CD4-positive, alpha-beta T cell (primary cell): ENCODE measurements around the gene PLD4. TPM values are rescaled to one million over a fixed set of nuclear protein-coding genes. Genes with fewer than 3 reads are reported as not detected.

Experiments
- ATAC-seq: fragments of 200-7000 bp; cut with Tn5 transposase; one replicate; pipeline ENCODE4 v1.10.0; 2022; ENCODE audit warnings: mild to moderate bottlenecking; ENCODE audit not compliant: poor library complexity
- CTCF ChIA-PET: fragments of 350-600 bp; sonication (Branson Sonifier 250); formaldehyde crosslinking; loops from one replicate; lab custom pipeline; 2021; ENCODE audit warnings: antibody characterized with exemption, inconsistent platforms; lab: Charles Lee
- POLR2A ChIA-PET: fragments of 350-600 bp; sonication (Branson Sonifier 250); formaldehyde crosslinking; loops from one replicate; lab custom pipeline; 2021; ENCODE audit warnings: antibody characterized with exemption, inconsistent platforms; lab: Charles Lee
- DNase-seq, 14 experiments: peaks; one replicate each; pipeline ENCODE4 v3.0.0-alpha.2; 2013 to 2020; ENCODE audit warnings: mixed read lengths in 2 of 14
- H3K27ac ChIP-seq, 2 donors: one replicate each; pipeline versions ENCODE4 v1.5.1 to v1.7.0; 2013; ENCODE audit warnings: low read length in 2 of 2, low read depth in 1 of 2, mild to moderate bottlenecking in 1 of 2
- H3K27me3 ChIP-seq, 2 experiments: 1 replicate in 1 of 2; 2 replicates in 1 of 2; pipeline versions ENCODE4 v1.6.1 to v1.7.0; 2013; ENCODE audit warnings: low read length in 2 of 2, control low read depth in 1 of 2, mild to moderate bottlenecking in 1 of 2, moderate library complexity in 1 of 2; ENCODE audit not compliant: insufficient read depth in 2 of 2, control insufficient read depth in 1 of 2
- H3K36me3 ChIP-seq: one replicate; pipeline ENCODE4 v1.6.1; 2013; ENCODE audit warnings: low read length, control low read depth; ENCODE audit not compliant: insufficient read depth
- H3K4me1 ChIP-seq: one replicate; pipeline ENCODE4 v1.6.1; 2013; ENCODE audit warnings: low read length, control low read depth; ENCODE audit not compliant: insufficient read depth
- H3K4me3 ChIP-seq: one replicate; pipeline ENCODE4 v1.5.1; 2013; ENCODE audit warnings: mild to moderate bottlenecking, low read length, moderate library complexity
- H3K9me3 ChIP-seq, 2 experiments: 1 replicate in 1 of 2; 2 replicates in 1 of 2; pipeline versions ENCODE4 v1.6.1 to v1.7.0; 2013; ENCODE audit warnings: low read length in 2 of 2, mild to moderate bottlenecking in 2 of 2, control low read depth in 1 of 2, moderate library complexity in 1 of 2; ENCODE audit not compliant: control insufficient read depth in 1 of 2, insufficient read depth in 1 of 2
- H3K27ac Mint-ChIP-seq: one replicate; pipeline ENCODE4 v1.8.0; 2020; ENCODE audit warnings: mixed read lengths
- H3K27me3 Mint-ChIP-seq: one replicate; pipeline ENCODE4 v1.8.0; 2021; ENCODE audit warnings: mixed read lengths
- H3K36me3 Mint-ChIP-seq: one replicate; pipeline ENCODE4 v1.8.0; 2021; ENCODE audit warnings: low read depth, mixed read lengths
- H3K4me1 Mint-ChIP-seq: one replicate; pipeline ENCODE4 v1.8.0; 2021; ENCODE audit warnings: low read depth, mixed read lengths
- H3K4me3 Mint-ChIP-seq: one replicate; pipeline ENCODE4 v1.8.0; 2020; ENCODE audit warnings: mild to moderate bottlenecking, mixed read lengths
- H3K9me3 Mint-ChIP-seq: one replicate; pipeline ENCODE4 v1.8.0; 2020; ENCODE audit warnings: mixed read lengths
- intact Hi-C, 2 experiments: fragments of 100-400 bp; cut with DNase I in 1 of 2; cut with micrococcal nuclease in 1 of 2; formaldehyde crosslinking; loops; one replicate each; pipeline versions ENCODE4 v1.15.1 to v1.9.0; 2023 to 2025; cut with DNase I, micrococcal nuclease
- total RNA-seq, 174 experiments: library from RNA in 2 of 174; stranded (reverse) in 2 of 174; gene quantifications; one replicate each; pipeline ENCODE4 v1.2.3 and lab custom pipeline; 2021 to 2026
- TF ChIP-seq, protein P1 (sequence below): fragments of 200-600 bp; IDR thresholded peaks from one replicate; pipeline ENCODE4 v1.8.0; 2022; ENCODE audit warnings: antibody characterized with exemption, mild to moderate bottlenecking

Gene PLD4
- total RNA-seq, 2 experiments from 2014 or later: 1.6 to 2.1 TPM

- no peaks in the 10 kb centered on the region for H3K27me3 Mint-ChIP-seq
- H3K36me3 Mint-ChIP-seq: no peaks in the 10 kb centered on the region
- peaks cover 4% of the 10 kb centered on the region for H3K4me1 Mint-ChIP-seq
- TF ChIP-seq, protein P1, sequence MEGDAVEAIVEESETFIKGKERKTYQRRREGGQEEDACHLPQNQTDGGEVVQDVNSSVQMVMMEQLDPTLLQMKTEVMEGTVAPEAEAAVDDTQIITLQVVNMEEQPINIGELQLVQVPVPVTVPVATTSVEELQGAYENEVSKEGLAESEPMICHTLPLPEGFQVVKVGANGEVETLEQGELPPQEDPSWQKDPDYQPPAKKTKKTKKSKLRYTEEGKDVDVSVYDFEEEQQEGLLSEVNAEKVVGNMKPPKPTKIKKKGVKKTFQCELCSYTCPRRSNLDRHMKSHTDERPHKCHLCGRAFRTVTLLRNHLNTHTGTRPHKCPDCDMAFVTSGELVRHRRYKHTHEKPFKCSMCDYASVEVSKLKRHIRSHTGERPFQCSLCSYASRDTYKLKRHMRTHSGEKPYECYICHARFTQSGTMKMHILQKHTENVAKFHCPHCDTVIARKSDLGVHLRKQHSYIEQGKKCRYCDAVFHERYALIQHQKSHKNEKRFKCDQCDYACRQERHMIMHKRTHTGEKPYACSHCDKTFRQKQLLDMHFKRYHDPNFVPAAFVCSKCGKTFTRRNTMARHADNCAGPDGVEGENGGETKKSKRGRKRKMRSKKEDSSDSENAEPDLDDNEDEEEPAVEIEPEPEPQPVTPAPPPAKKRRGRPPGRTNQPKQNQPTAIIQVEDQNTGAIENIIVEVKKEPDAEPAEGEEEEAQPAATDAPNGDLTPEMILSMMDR: no peak
- DNase-seq: peak in 1 of 14 experiments; percentile 26
- no peaks in the 10 kb centered on the region for H3K27me3 ChIP-seq
- H3K27ac Mint-ChIP-seq: no peak overlapping the region
- no peak overlapping the region for H3K4me3 Mint-ChIP-seq
- no peaks in the 10 kb centered on the region for H3K4me1 ChIP-seq
- intact Hi-C loops: loop anchor here in 1 of 2 experiments (2.0 kb wide), 1 partner anchor 457 kb away; no protein-coding TSS in a partner anchor
- no peaks in the 10 kb centered on the region for H3K9me3 ChIP-seq
- CTCF ChIA-PET: no interaction called here
- ATAC-seq: no peak
- POLR2A ChIA-PET: no interaction called here
- H3K27ac ChIP-seq: no peak overlapping the region
- H3K4me3 ChIP-seq: no peak overlapping the region
- H3K9me3 Mint-ChIP-seq: no peaks in the 10 kb centered on the region
- H3K36me3 ChIP-seq: no peaks in the 10 kb centered on the region
Observed at GRCh38 chr14:104895786-104896661, 28.7 kb upstream of the PLD4 start.

DNA sequence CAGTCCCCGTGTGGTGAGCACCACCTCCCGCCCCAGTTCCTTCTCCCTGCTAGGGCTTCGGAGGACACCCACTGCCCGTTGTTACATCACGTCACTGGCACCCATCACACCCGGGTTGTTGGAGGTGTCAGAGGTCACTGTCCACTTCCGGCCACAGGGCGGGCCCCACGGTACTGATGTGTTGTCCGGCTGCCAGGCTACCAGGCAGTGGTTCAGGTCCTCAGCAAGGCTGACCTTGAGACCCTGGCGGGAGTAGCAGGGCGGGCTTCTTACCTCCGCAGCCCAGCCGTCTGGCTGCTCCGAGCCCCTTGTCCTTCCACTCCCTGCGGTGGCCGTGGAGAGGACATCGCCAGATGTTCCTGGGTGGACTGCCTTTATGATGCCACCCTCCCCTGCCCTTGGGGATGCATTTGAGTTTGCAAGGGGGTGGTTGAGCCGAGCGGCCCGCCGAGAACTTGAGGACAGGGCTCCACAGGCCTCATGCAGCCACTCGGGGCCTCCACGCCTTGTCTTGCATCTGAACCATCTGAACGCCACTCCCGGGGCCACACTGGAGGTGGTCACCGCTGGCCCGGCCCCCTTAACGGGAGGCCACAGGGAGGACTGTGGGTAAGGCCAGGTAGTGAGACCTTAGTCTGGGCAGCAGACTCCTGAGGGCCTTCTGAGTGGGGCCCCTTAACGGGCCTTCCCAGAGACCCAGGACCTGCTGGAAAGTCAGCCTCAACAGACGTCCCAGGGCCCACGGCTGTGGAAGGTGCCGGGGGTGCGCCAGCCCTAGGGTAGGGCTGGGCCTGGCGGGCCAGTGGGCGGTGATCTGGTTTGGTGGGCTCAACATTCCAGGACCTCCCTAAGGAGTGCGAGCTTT is 27.1 kb upstream of the PLD4 start:
- peak in 1 of 14 experiments; percentile 27 for DNase-seq
- CTCF ChIA-PET: no interaction called here
- intact Hi-C loops: loop anchor here in 1 of 2 experiments (2.0 kb wide), 1 partner anchor 455 kb away; no protein-coding TSS in a partner anchor

GRCh38 chr14:104898195-104898558 is 26.5 kb upstream of the PLD4 start:
- no peaks in the 10 kb centered on the region for H3K36me3 Mint-ChIP-seq
- DNase-seq (peak in 1 of 14 experiments; percentile 5), ATAC-seq (no peak)
- TF ChIP-seq, protein P1: no peak
- peaks cover 4% of the 10 kb centered on the region for H3K4me1 Mint-ChIP-seq
- peaks cover 1% of the 10 kb centered on the region for H3K27me3 Mint-ChIP-seq
- Histone ChIP-seq H3K4me1 (no peaks in the 10 kb centered on the region), H3K27ac (no peak overlapping the region), H3K27me3 (no peaks in the 10 kb centered on the region), H3K36me3 (no peaks in the 10 kb centered on the region), H3K4me3 (no peak overlapping the region), H3K9me3 (no peaks in the 10 kb centered on the region)
- no peaks in the 10 kb centered on the region for H3K9me3 Mint-ChIP-seq
- POLR2A ChIA-PET: no interaction called here
- no peak overlapping the region for H3K4me3 Mint-ChIP-seq
- CTCF ChIA-PET: no interaction called here
- intact Hi-C loops: no loop called here
- H3K27ac Mint-ChIP-seq: no peak overlapping the region

More for the DNA sequence above, 27.1 kb upstream of the PLD4 start:
- TF ChIP-seq, protein P1: no peak
- Histone ChIP-seq H3K27ac (no peak overlapping the region), H3K4me3 (no peak overlapping the region), H3K27me3 (no peaks in the 10 kb centered on the region), H3K36me3 (no peaks in the 10 kb centered on the region), H3K4me1 (no peaks in the 10 kb centered on the region), H3K9me3 (no peaks in the 10 kb centered on the region)
- no peak for ATAC-seq
- no peaks in the 10 kb centered on the region for H3K27me3 Mint-ChIP-seq
- POLR2A ChIA-PET: no interaction called here
- no peak overlapping the region for H3K4me3 Mint-ChIP-seq
- H3K9me3 Mint-ChIP-seq: no peaks in the 10 kb centered on the region
- H3K27ac Mint-ChIP-seq: no peak overlapping the region
- H3K36me3 Mint-ChIP-seq: no peaks in the 10 kb centered on the region
- peaks cover 4% of the 10 kb centered on the region for H3K4me1 Mint-ChIP-seq
